Mesodermal cell (in vitro differentiated cells): Measurements from ENCODE around the gene ATF6.

Source experiments
- H3K27ac ChIP-seq: 2 replicates; pipeline ENCODE4 v1.7.0; 2013; ENCODE audit warnings: mild to moderate bottlenecking, low read depth, low read length, moderate library complexity; ENCODE audit not compliant: severe bottlenecking
- H3K36me3 ChIP-seq: 2 replicates; pipeline ENCODE4 v1.7.1; 2013; ENCODE audit warnings: mild to moderate bottlenecking, low read length, moderate library complexity; ENCODE audit not compliant: control insufficient read depth, insufficient read depth
- H3K4me1 ChIP-seq: one replicate; pipeline ENCODE4 v1.7.1; 2013; ENCODE audit warnings: mild to moderate bottlenecking, low read length; ENCODE audit not compliant: insufficient read depth, control insufficient read depth, poor library complexity, severe bottlenecking
- H3K4me3 ChIP-seq: 2 replicates; pipeline ENCODE4 v1.7.0; 2013; ENCODE audit warnings: low read length, control low read depth, mild to moderate bottlenecking; ENCODE audit not compliant: insufficient read depth, poor library complexity, severe bottlenecking; ENCODE audit errors: extremely low read depth
- H3K9me3 ChIP-seq: 2 replicates; pipeline ENCODE4 v1.7.1; 2013; ENCODE audit warnings: mild to moderate bottlenecking, low read length, moderate library complexity; ENCODE audit not compliant: control insufficient read depth
- WGBS, 2 experiments: methylation state at CpG; one replicate each; pipeline ENCODE4 v1.1.5; 2013; ENCODE audit warnings: missing lambda C conversion rate in 2 of 2; ENCODE audit not compliant: insufficient coverage in 2 of 2; 5-methylcytosine and 5-hydroxymethylcytosine counted together

Gene ATF6

DNA sequence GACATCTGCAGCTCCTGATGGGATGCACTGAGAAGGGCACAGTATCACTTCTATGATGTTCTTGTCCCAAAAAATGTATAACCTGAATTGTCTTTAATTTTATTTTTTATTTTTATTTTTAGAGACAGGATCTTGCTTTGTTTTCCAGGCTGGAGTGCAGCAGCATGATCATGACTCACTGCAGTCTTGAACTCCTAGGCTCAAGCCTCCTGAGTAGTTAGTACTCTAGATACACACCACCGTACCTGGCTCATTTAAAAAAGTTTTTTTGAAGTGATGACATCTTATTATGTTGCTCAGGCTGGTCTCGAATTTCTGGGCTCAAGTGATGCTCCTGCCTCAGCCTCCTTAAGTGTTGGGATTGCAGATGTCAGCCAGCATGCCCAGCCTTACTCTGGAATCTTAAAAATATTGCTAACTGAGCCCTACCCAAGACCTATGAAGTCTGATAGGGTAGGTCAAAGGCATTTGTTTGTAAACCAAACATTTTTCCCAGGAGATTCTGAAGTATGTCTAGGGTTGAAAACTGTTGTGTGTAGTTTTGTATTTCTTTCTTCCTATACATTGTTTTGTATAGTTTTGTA, 68.9 kb downstream of the ATF6 start:
- WGBS, 2 experiments = 100% methylated on average over 1 of the region's 2 CpGs; no CpG with 5 or more reads in 1 of the 2 experiments
- Histone ChIP-seq H3K9me3 (peaks cover 3% of the 10 kb centered on the region), H3K4me1 (no peaks in the 10 kb centered on the region), H3K36me3 (no peaks in the 10 kb centered on the region), H3K27ac (no peak overlapping the region), H3K4me3 (no peak overlapping the region)

DNA sequence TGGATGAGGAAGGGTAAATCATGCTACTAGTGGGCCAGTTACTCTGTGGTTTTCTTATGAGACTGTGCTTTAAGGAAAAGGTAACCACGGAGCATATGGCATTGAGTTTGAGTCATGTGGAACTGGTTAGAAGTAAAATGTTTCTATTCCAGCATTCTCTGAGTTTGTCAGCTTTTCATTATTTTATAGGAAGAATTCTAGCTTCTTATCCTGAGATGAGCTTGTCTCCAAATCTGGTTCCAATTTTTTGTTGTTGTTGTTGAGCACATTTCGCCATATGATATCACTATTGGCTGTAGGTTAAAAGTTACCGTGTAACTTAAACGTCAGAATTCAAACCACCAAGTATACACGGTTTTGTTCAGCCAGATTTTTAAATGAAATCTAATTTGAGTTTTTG, 69.9 kb downstream of the ATF6 start:
- Histone ChIP-seq H3K4me3 (no peak overlapping the region), H3K36me3 (no peaks in the 10 kb centered on the region), H3K4me1 (no peaks in the 10 kb centered on the region), H3K9me3 (peaks cover 3% of the 10 kb centered on the region), H3K27ac (no peak overlapping the region)
- WGBS, 2 experiments = 100% methylated on average over 1 of the region's 5 CpGs; no CpG with 5 or more reads in 1 of the 2 experiments

DNA sequence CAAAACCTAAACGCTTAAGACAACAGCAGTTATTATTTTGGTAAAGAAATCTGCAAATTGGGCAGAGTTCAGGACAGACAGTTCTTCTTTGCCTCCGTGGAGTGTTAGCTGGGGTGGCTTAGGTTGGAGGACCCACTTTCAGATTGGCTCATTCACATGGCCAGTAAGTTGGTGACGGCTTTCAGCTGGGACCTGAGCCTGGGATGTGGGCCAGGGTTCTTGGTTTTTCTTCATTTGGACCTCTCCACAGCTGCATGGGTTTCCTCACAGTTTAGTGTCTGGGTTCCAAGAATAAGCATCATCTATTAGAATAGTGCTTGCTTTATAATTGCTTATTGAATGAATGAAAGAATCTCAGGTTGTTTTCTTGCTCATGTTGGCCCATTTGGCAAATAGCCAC, 72.2 kb downstream of the ATF6 start:
- Histone ChIP-seq H3K9me3 (no peaks in the 10 kb centered on the region), H3K27ac (no peak overlapping the region), H3K36me3 (peaks cover 3% of the 10 kb centered on the region), H3K4me1 (no peaks in the 10 kb centered on the region), H3K4me3 (no peak overlapping the region)
- WGBS, 2 experiments = 94 to 100% methylated on average over 2 of the region's 3 CpGs

DNA sequence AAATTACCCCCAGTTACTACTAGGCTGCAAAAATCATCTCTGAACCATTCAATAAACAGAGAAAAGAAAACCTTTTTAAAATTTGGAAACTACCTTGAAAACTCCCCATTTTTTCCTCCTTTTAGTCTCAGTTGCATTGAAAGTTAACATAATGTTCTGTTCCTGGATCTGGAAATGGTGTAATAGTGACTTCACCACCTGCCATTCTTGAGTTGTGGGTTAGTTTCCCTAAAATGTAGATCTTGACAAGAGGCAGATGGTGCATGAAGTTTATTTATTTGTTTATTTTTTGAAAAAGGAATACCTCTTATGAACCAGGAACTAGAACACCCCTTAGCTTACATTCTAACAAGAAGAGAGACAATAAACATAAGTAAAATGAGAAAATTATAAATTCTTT, 72.8 kb downstream of the ATF6 start:
- H3K36me3 ChIP-seq = peaks cover 3% of the 10 kb centered on the region
- no peak overlapping the region for H3K27ac ChIP-seq
- H3K9me3 ChIP-seq = no peaks in the 10 kb centered on the region
- H3K4me3 ChIP-seq = no peak overlapping the region
- H3K4me1 ChIP-seq = no peaks in the 10 kb centered on the region

DNA sequence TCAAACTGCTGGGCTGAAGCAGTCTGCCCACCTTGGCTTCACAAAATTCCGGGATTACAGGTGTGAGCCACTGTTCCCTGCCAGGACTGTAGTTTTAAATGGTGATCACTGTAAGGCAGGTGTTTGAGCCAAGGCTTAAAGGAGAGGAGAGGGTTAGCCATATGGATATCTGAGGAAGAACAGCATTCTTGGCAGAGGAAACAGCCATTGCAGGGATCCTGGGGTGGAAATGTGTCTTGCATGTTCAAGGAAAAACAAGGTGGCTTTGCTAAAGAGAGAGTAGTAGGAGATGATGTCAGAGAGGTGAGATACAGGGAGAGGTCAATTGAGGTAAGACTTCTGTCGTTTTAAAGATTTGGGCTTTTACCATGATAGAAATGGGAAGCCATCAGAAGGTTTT, 73.5 kb downstream of the ATF6 start:
- no peak overlapping the region for H3K4me3 ChIP-seq
- H3K36me3 ChIP-seq = peaks cover 3% of the 10 kb centered on the region
- H3K9me3 ChIP-seq = no peaks in the 10 kb centered on the region
- WGBS, 2 experiments = 74 to 100% methylated on average over 1 to 2 of the region's 2 CpGs
- H3K4me1 ChIP-seq = no peaks in the 10 kb centered on the region
- H3K27ac ChIP-seq = no peak overlapping the region

DNA sequence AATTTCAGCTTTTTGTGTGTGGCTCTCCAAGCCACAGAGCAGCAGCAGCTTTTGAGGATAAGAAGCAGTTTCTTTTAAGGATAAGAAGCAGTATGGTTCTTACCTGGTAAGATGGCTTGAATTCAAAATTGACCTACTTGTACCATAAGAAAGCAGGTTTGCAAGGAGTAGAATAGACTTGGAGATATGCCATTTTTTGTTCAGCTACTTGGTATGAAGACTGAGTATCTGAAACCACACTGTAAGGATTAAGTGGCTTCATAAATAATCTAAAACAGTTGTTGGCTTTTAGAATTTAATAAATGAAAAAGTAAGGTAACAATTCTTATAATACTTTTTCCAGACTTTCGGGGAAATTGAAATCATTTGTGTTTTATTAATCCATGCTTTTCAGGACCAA, 74.2 kb downstream of the ATF6 start:
- Histone ChIP-seq H3K36me3 (peaks cover 3% of the 10 kb centered on the region), H3K4me1 (no peaks in the 10 kb centered on the region), H3K27ac (no peak overlapping the region), H3K9me3 (no peaks in the 10 kb centered on the region), H3K4me3 (no peak overlapping the region)
- 100% methylated on average over 1 of the region's 1 CpG; no CpG with 5 or more reads in 1 of the 2 experiments for WGBS, 2 experiments

DNA sequence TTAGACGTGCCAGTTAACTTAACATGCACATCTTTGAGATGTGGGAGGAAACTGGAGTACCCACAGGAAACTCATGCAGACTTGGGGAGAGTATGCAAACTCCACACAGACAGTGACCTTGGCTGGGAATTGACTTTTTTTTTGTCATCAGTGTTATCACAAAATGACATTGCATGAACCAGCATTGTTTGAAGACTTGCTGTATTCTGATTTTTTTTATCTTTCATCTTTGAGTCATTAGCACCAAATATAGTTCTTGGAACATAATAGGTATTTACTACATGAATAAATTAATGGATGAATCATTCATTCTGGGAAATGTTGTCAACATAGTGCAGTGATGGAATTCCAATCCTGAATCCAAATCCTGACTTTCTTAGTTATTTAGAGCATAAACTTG, 77.0 kb downstream of the ATF6 start:
- Histone ChIP-seq H3K4me1 (no peaks in the 10 kb centered on the region), H3K27ac (no peak overlapping the region), H3K36me3 (peaks cover 8% of the 10 kb centered on the region), H3K9me3 (no peaks in the 10 kb centered on the region), H3K4me3 (no peak overlapping the region)
- 57 to 100% methylated on average over 1 of the region's 1 CpG for WGBS, 2 experiments

DNA sequence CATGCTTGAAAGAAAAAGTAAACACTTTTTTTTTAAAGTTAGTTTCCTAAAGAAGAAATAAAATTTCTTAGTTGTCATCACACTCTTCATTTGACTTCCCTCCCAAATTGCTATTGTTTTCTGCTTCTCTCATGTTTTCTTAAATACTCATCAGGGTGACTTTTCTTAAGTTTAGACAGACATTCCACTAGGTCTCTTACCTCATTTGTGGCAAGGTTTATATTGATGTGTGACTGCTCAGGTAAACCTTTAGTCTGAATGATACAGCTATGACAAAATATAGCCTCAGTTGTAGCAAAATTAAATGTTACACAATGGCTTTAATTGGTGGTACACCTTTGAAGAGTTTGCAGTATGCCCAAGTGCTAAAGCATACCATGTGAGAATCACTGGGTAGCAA, 78.6 kb downstream of the ATF6 start:
- no peaks in the 10 kb centered on the region for H3K9me3 ChIP-seq
- H3K27ac ChIP-seq = no peak overlapping the region
- H3K36me3 ChIP-seq = peaks cover 8% of the 10 kb centered on the region
- no peak overlapping the region for H3K4me3 ChIP-seq
- no peaks in the 10 kb centered on the region for H3K4me1 ChIP-seq

DNA sequence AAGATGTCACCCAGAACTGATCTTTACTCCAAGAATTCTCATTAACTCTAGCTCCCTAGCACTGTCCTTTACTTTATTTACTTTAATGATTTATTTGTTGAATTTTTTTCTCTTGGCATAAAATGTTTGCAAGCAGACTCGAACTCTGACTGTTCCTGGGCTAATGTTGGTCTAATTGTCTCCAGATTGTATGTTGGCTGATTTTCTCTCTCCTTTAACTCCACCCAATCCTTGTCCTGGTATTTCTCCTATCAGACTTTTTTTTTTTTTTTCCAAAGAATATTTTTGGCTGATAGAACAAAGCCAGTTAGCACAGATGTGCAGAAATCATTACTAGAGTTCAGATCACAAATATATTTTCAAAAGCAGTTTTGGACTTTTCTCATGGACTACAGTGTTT, 82.6 kb downstream of the ATF6 start:
- H3K9me3 ChIP-seq = no peaks in the 10 kb centered on the region
- peaks cover 24% of the 10 kb centered on the region for H3K36me3 ChIP-seq
- no peak overlapping the region for H3K4me3 ChIP-seq
- H3K4me1 ChIP-seq = no peaks in the 10 kb centered on the region
- H3K27ac ChIP-seq = no peak overlapping the region
- no CpG with 5 or more reads among the region's 1 CpG for WGBS, 2 experiments

DNA sequence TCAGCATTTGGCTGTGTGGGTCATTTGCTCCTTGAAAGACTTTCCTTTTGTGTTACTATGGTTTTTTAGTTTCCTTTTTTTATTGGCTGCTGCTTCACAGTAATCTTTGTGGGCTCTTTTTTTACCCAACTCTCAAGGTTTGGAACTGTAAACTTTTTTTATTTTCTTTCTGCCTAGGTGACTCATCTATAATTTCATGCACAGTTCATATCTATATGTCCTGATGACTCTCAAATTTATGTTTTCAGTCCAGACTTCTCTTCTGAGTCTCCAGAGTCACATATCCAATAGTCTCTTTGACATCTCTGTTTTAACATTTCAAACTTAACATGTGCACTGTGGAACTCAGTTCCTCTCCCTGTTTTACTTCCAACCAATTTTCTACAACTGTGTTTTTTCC, 83.4 kb downstream of the ATF6 start:
- Histone ChIP-seq H3K36me3 (peaks cover 33% of the 10 kb centered on the region), H3K4me3 (no peak overlapping the region), H3K4me1 (no peaks in the 10 kb centered on the region), H3K27ac (no peak overlapping the region), H3K9me3 (no peaks in the 10 kb centered on the region)

DNA sequence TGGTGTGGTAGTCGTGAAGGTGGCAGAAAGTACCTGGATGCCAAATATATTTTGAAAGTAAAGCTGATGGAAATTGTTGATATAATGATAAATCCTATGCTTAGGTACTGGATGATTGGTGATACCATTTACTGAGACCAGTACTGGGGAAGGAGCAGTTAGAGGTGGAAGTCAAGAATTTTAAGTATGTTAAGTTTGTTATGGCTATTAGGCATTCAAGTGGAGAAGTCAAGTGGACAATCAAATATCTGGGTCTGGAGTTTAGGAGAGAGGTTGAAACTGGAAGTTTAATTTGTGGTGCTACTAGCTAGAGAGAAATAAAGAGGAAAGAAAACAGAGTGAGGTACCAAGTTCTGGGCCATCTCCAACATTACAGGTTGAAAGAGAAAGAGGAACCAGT, 89.1 kb downstream of the ATF6 start:
- Histone ChIP-seq H3K27ac (no peak overlapping the region), H3K4me3 (no peak overlapping the region), H3K4me1 (no peaks in the 10 kb centered on the region), H3K36me3 (peaks cover 31% of the 10 kb centered on the region), H3K9me3 (no peaks in the 10 kb centered on the region)
- 89 to 100% methylated on average over 1 of the region's 1 CpG for WGBS, 2 experiments
